22Rv1 (cell line): ENCODE measurements around the gene EVA1A.

ENCODE experiments used
- CTCF ChIP-seq: fragments of 450-650 bp; IDR thresholded peaks from 2 replicates; pipeline ENCODE4 v1.5.1; 2017; ENCODE audit warnings: mild to moderate bottlenecking
- ZFX ChIP-seq: fragments of 450-650 bp; IDR thresholded peaks from 2 replicates; pipeline ENCODE4 v1.6.1; 2017; ENCODE audit warnings: antibody characterized with exemption, borderline replicate concordance

DNA sequence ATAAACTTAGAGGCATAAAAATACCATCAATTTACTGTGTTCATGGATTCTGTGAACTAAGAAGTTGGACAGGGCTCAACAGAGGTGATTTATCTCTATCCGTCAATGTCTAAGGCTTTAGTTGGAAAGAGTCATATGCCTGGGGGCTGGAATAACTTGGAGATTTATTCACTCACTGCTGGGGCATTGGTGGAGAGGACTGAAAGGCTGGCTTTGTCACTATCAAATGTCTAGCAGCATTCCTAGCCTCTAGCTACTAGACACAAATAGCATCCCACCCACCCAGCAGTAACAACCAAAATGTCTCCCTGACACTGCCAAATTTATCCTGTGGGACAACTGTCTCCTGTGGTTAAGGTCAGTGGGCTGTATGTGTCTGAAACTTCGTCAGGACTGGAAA, 71.0 kb downstream of the EVA1A start:
- TF ChIP-seq CTCF (no peak), ZFX (no peak)
